Ascending aorta (tissue), 2 donors: ENCODE results near the gene DDR1. TPM values are rescaled to one million over a fixed set of nuclear protein-coding genes. Genes with fewer than 3 reads are reported as not detected.

Source experiments
- DNase-seq, 2 donors: peaks; one replicate each; pipeline ENCODE4 v3.0.0-alpha.2; 2019; ENCODE audit warnings: low spot score in 2 of 2
- H3K27ac ChIP-seq, 2 donors: fragments of 200-600 bp; sonication (generic); one replicate each; pipeline ENCODE4 v1.5.1; 2016 to 2017; ENCODE audit warnings: mild to moderate bottlenecking in 1 of 2
- H3K27me3 ChIP-seq: fragments of 200-600 bp; sonication (generic); one replicate; pipeline ENCODE4 v1.5.1; 2017
- H3K36me3 ChIP-seq, 2 donors: fragments of 200-600 bp; sonication (generic); one replicate each; pipeline ENCODE4 v1.5.1; 2016
- H3K4me1 ChIP-seq, 2 donors: fragments of 200-600 bp; sonication (generic); one replicate each; pipeline ENCODE4 v1.5.1; 2016 to 2017; ENCODE audit warnings: mild to moderate bottlenecking in 1 of 2
- H3K4me3 ChIP-seq, 2 donors: fragments of 200-600 bp; sonication (generic); one replicate each; pipeline ENCODE4 v1.5.1; 2016 to 2017; ENCODE audit warnings: mild to moderate bottlenecking in 1 of 2
- H3K9me3 ChIP-seq, 2 donors: fragments of 200-600 bp; sonication (generic); one replicate each; pipeline ENCODE4 v1.5.1; 2016
- intact Hi-C: fragments of 100-400 bp; cut with DNase I; formaldehyde crosslinking; loops from one replicate; pipeline ENCODE4 v1.15.1; 2023
- total RNA-seq: library from RNA; depleted of rRNA; stranded (reverse); fragments of >200 nt; gene quantifications from one replicate; pipeline ENCODE4 v1.1.0, GENCODE V29; 2016
- TF ChIP-seq, protein P1 (sequence below), 3 experiments: fragments of 200-600 bp in 2 of 3; fragments of 450-650 bp in 1 of 3; sonication (generic) in 2 of 3; IDR thresholded peaks; one replicate each; pipeline ENCODE4 v1.5.1; 2016 to 2019; ENCODE audit warnings: antibody characterized with exemption in 3 of 3, mild to moderate bottlenecking in 1 of 3, moderate library complexity in 1 of 3

The DDR1 gene
- total RNA-seq, 1 donor from 2014 or later: 18.8 TPM

DNA sequence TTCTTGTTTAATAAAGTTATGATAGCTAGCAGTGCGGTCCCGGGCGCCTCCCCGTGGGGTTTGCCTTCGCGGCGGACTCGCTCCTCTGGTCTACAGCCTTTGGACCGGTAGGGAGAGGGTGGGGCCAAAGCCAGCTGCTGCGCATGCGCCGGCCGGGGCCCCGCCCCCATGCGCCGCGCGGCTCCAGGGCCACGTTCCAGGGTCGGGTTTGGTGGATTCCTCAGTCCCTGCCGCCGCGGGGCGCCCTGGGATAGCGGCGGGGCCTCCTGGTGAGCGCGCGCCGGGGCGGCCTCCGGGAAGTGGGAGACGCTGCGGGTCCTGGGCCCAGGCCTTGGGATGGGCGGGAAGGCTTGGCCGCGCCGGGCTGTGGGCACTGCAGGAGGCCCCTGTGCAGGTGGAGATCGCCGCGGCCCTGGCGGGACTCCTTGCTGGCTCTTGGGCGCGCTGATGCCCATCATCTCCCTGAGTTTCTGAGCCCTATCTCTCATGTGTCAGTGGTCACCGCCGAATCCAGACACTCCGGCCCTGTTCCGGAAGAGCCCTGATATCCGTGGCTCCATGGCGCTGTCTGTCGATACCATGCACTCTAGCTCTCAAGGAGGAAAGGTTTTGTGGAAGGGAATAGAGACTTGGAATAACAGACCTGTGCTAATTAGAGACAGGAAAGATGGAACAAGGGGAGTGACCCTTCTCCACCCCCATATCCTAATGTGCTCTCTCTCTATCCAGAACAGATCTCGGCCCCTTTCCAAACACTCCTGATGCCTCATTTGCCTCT is 29.9 kb downstream of the DDR1 start, which contains the start of gene VARS2:
Gene VARS2 (plus strand): TSS at position 163 of the 778 bp plus-strand sequence. CDS start 599 bp downstream, at position 762.
- Histone ChIP-seq H3K27ac (peak within 1 kb of the TSS; percentile 78 to 86), H3K27me3 (no peaks in the 10 kb centered on the region), H3K9me3 (no peaks in the 10 kb centered on the region), H3K4me1 (peaks cover 4 to 16% of the 10 kb centered on the region in 2 donors), H3K4me3 (peak within 1 kb of the TSS; percentile 60 to 65), H3K36me3 (peaks cover 20 to 47% of the 10 kb centered on the region in 2 donors)
- peak; percentile 72 to 95 for DNase-seq
- intact Hi-C loops: loop anchor here (1.0 to 10.0 kb wide), 5 partner anchors 29 to 429 kb away; partner anchors contain the start of genes DDR1, FLOT1 and HLA-E
- TF ChIP-seq, protein P1, sequence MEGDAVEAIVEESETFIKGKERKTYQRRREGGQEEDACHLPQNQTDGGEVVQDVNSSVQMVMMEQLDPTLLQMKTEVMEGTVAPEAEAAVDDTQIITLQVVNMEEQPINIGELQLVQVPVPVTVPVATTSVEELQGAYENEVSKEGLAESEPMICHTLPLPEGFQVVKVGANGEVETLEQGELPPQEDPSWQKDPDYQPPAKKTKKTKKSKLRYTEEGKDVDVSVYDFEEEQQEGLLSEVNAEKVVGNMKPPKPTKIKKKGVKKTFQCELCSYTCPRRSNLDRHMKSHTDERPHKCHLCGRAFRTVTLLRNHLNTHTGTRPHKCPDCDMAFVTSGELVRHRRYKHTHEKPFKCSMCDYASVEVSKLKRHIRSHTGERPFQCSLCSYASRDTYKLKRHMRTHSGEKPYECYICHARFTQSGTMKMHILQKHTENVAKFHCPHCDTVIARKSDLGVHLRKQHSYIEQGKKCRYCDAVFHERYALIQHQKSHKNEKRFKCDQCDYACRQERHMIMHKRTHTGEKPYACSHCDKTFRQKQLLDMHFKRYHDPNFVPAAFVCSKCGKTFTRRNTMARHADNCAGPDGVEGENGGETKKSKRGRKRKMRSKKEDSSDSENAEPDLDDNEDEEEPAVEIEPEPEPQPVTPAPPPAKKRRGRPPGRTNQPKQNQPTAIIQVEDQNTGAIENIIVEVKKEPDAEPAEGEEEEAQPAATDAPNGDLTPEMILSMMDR (IDR thresholded peaks at IDR 0.05): peak in 2 of 3 experiments; percentile 17 to 45

DNA sequence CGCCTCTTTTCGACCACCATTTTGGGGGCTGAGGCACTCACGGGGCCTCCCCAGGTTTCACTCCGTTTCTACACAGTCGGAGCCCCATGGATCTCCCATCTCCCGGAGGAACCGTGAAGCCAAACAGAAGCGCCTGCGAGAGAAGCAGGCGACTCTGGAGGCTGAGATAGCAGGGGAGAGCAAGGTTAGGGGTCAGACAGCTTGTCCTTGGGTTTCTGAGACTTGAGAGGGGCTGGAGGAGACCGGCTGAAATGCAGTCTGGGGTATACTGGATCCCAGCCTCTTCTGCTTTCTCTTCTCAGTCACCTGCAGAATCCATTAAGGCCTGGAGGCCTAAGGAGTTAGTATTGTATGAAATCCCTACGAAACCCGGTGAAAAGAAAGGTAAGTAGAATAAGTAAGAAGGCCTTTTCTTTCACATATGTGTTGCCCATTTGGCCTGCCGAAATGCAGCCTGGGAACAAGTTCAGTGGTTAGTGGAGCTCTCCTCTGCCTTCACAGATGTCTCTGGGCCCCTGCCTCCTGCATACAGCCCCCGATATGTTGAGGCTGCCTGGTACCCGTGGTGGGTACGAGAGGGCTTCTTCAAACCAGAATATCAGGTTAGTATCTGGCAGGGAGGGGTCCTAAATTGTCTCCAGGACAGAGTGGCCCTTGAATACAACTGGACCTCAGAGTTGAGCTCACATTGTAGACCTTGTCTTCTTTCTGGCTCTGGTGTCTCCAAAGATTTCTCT is 30.7 kb downstream of the DDR1 start:
- Histone ChIP-seq H3K9me3 (no peaks in the 10 kb centered on the region), H3K27me3 (no peaks in the 10 kb centered on the region), H3K27ac (peak overlapping the region; percentile 78 to 86), H3K4me1 (peaks cover 4 to 16% of the 10 kb centered on the region in 2 donors), H3K4me3 (peak overlapping the region; percentile 60 to 65), H3K36me3 (peaks cover 21 to 51% of the 10 kb centered on the region in 2 donors)
- intact Hi-C loops: loop anchor here (1.0 to 10.0 kb wide), 6 partner anchors 30 to 430 kb away; partner anchors contain the start of genes DDR1, FLOT1 and HLA-E
- no peak for DNase-seq
- TF ChIP-seq, protein P1 (IDR thresholded peaks at IDR 0.05): no peak

DNA sequence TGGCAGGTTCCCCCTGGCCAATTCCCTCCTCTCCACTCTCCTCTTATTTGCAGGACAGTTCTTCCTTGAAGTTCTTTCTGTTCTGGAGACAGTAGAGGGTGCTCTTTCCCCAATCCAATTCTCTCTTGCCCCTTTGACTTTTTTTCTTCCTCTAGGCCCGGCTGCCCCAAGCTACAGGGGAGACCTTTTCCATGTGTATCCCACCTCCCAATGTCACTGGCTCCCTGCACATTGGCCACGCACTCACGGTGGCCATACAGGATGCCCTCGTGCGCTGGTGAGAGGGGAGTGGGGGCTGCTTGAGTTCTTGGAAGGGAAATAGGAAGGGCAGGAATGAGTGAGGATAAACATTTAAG is 31.2 kb downstream of the DDR1 start:
- no peak for DNase-seq

GRCh38 chr6:30917041-30917440 is 32.7 kb downstream of the DDR1 start:
- peaks cover 26 to 54% of the 10 kb centered on the region in 2 donors for H3K36me3 ChIP-seq
- H3K4me3 ChIP-seq: no peak overlapping the region
- TF ChIP-seq, protein P1 (IDR thresholded peaks at IDR 0.05): no peak
- DNase-seq: no peak
- H3K27me3 ChIP-seq: no peaks in the 10 kb centered on the region
- no peak overlapping the region for H3K27ac ChIP-seq
- H3K4me1 ChIP-seq: peaks cover 4 to 16% of the 10 kb centered on the region in 2 donors
- H3K9me3 ChIP-seq: no peaks in the 10 kb centered on the region
- intact Hi-C loops: loop anchor here (10.0 kb wide), 1 partner anchor 432 kb away; the partner anchor contains the start of gene HLA-E

More for the DNA sequence above, 31.2 kb downstream of the DDR1 start:
- TF ChIP-seq, protein P1 (IDR thresholded peaks at IDR 0.05): peak; percentile 10 to 66 (median 41)
- H3K9me3 ChIP-seq: no peaks in the 10 kb centered on the region
- H3K36me3 ChIP-seq: peaks cover 19 to 53% of the 10 kb centered on the region in 2 donors
- peak overlapping the region in 1 of 2 donors; percentile 65 for H3K4me3 ChIP-seq
- peak overlapping the region; percentile 78 to 86 for H3K27ac ChIP-seq
- intact Hi-C loops: loop anchor here (1.0 to 10.0 kb wide), 5 partner anchors 31 to 431 kb away; partner anchors contain the start of genes DDR1, FLOT1 and HLA-E
- H3K4me1 ChIP-seq: peaks cover 4 to 16% of the 10 kb centered on the region in 2 donors
- H3K27me3 ChIP-seq: no peaks in the 10 kb centered on the region

DNA sequence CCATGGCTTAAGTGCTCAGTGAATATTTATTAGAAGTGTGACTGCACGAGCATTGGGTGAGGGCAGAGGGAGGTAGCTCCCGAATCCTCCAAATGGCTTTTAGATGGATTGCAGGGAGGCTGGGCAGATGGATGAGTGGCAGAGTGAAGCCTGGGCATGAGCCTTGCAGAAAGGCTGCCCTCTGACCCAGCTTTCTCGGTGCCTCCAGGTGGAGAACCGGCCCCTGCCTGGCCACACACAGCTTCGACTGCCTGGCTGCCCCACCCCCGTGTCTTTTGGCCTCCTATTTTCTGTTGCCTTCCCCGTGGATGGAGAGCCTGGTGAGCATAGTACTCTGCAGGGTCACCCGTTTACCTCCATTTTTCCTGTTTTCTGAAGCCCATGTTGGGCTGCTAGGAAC is 33.2 kb downstream of the DDR1 start:
- intact Hi-C loops: loop anchor here (10.0 kb wide), 1 partner anchor 433 kb away; the partner anchor contains the start of gene HLA-E
- H3K4me3 ChIP-seq: no peak overlapping the region
- peaks cover 4 to 16% of the 10 kb centered on the region in 2 donors for H3K4me1 ChIP-seq
- H3K9me3 ChIP-seq: no peaks in the 10 kb centered on the region
- no peak for DNase-seq
- H3K27me3 ChIP-seq: no peaks in the 10 kb centered on the region
- TF ChIP-seq, protein P1 (IDR thresholded peaks at IDR 0.05): no peak
- H3K27ac ChIP-seq: no peak overlapping the region
- H3K36me3 ChIP-seq: peaks cover 30 to 54% of the 10 kb centered on the region in 2 donors
